ENCODE data around the gene ARHGAP29.

DNA sequence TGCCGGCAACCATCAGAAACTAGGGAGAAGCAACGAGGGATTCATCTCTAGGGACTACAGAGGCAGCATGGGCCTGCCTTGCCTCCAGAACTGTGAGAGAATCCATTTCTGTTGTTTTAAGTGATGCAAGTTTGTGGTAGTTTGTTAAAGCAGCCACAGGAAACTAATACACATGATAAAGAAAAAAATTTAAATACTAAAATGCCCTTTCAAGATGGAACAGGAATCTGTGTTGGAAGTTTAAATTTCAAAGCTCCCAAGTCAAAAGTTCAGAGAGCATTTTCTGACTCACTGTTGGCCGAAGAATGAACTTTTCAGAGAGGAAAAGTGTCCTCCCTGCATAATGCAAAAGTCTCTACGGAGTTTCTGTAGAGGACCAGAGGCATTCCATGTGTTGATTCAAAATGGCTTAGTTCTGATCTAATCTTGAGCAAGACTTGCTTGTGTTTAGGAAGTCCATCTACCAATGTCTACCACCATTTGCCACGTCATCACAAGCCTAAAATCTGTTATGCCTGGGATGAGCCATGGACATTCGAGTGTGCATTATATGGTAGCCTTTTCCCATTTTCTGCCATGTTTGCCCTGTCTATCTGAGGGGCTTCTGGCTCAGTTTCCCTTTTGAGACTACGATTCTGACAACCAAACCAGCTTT is 22.4 kb upstream of the ARHGAP29 start:
- TF ChIP-seq EZH2phosphoT487 (IDR thresholded peaks at IDR 0.05; ENCODE audit: insufficient read depth, low read depth), result no peak
- TF ChIP-seq EZH2 (IDR thresholded peaks at IDR 0.05; ENCODE audit: insufficient read depth, poor library complexity, severe bottlenecking), result no peak
